Suprapubic skin (tissue), 4 donors: ENCODE data around the gene SPPL3. TPM values are rescaled to one million over a fixed set of nuclear protein-coding genes. Genes with fewer than 3 reads are reported as not detected.

ENCODE experiments used
- DNase-seq, 2 donors: peaks; one replicate each; pipeline ENCODE4 v3.0.0-alpha.2; 2019; ENCODE audit warnings: low spot score in 2 of 2
- H3K27ac ChIP-seq: fragments of 200-600 bp; sonication (generic); one replicate; pipeline ENCODE4 v1.5.1; 2019
- H3K27me3 ChIP-seq: fragments of 200-600 bp; sonication (generic); one replicate; pipeline ENCODE4 v1.5.1; 2019
- H3K36me3 ChIP-seq: fragments of 200-600 bp; sonication (generic); one replicate; pipeline ENCODE4 v1.5.1; 2019
- H3K4me1 ChIP-seq: fragments of 200-600 bp; sonication (generic); one replicate; pipeline ENCODE4 v1.5.1; 2019
- H3K4me3 ChIP-seq: fragments of 200-600 bp; sonication (generic); one replicate; pipeline ENCODE4 v1.5.1; 2019; ENCODE audit warnings: mild to moderate bottlenecking
- H3K9me3 ChIP-seq: fragments of 200-600 bp; sonication (generic); one replicate; pipeline ENCODE4 v1.5.1; 2019
- EP300 ChIP-seq: sonication (generic); formaldehyde crosslinking; IDR thresholded peaks from one replicate; pipeline ENCODE4 v1.6.1; 2017; ENCODE audit warnings: antibody characterized with exemption
- POLR2A ChIP-seq, 2 donors: fragments of 450-650 bp; IDR thresholded peaks; one replicate each; pipeline ENCODE4 v1.6.1; 2017; ENCODE audit warnings: antibody characterized with exemption in 2 of 2, mild to moderate bottlenecking in 2 of 2, moderate library complexity in 2 of 2
- POLR2AphosphoS5 ChIP-seq, 3 donors: sonication (generic); formaldehyde crosslinking; IDR thresholded peaks; one replicate each; pipeline ENCODE4 v1.6.1; 2017; ENCODE audit warnings: antibody characterized with exemption in 3 of 3
- WGBS: methylation state at CpG from one replicate; pipeline ENCODE4 v1.1.5; 2018; 5-methylcytosine and 5-hydroxymethylcytosine counted together
- total RNA-seq, 4 donors: library from RNA; depleted of rRNA; stranded (reverse); fragments of >200 nt; gene quantifications; one replicate each; pipeline ENCODE4 v1.1.0, GENCODE V29; 2016
- TF ChIP-seq, protein P1 (sequence below), 2 donors: fragments of 200-600 bp in 1 of 2; fragments of 450-650 bp in 1 of 2; sonication (generic) in 1 of 2; IDR thresholded peaks; one replicate each; pipeline ENCODE4 v1.5.1; 2016 to 2019; ENCODE audit warnings: antibody characterized with exemption in 2 of 2, mild to moderate bottlenecking in 1 of 2, moderate library complexity in 1 of 2

The SPPL3 gene
- total RNA-seq, 4 donors from 2014 or later: 64.7 to 91.8 (median 70.6) TPM

DNA sequence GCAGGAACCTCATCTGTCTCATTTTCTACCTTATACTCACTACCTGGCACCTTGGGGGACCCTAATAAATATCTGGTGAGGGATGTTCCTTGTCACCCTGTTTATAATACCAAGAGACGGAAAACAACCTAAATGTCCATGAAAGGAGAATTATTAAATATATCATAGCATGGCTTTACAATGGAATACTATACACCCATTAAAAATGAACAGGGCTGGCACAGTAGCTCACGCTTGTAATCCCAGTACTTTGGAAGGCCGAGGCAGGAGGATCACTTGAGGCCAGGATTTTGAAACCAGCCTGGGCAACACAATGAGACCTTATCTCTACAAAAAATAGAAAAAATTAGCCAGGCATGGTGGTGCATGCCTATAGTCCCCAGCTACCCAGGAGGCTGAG, 34.3 kb upstream of the SPPL3 start:
- Histone ChIP-seq H3K27me3 (peaks cover 4% of the 10 kb centered on the region), H3K4me3 (no peak overlapping the region), H3K9me3 (no peaks in the 10 kb centered on the region), H3K4me1 (no peaks in the 10 kb centered on the region), H3K27ac (no peak overlapping the region), H3K36me3 (no peaks in the 10 kb centered on the region)
- TF ChIP-seq POLR2AphosphoS5 (IDR thresholded peaks at IDR 0.05) (no peak), EP300 (no peak), POLR2A (IDR thresholded peaks at IDR 0.05) (no peak)
- TF ChIP-seq, protein P1, sequence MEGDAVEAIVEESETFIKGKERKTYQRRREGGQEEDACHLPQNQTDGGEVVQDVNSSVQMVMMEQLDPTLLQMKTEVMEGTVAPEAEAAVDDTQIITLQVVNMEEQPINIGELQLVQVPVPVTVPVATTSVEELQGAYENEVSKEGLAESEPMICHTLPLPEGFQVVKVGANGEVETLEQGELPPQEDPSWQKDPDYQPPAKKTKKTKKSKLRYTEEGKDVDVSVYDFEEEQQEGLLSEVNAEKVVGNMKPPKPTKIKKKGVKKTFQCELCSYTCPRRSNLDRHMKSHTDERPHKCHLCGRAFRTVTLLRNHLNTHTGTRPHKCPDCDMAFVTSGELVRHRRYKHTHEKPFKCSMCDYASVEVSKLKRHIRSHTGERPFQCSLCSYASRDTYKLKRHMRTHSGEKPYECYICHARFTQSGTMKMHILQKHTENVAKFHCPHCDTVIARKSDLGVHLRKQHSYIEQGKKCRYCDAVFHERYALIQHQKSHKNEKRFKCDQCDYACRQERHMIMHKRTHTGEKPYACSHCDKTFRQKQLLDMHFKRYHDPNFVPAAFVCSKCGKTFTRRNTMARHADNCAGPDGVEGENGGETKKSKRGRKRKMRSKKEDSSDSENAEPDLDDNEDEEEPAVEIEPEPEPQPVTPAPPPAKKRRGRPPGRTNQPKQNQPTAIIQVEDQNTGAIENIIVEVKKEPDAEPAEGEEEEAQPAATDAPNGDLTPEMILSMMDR (IDR thresholded peaks at IDR 0.05): no peak
- no peak for DNase-seq
- WGBS: 77% methylated on average over 3 of the region's 3 CpGs

DNA sequence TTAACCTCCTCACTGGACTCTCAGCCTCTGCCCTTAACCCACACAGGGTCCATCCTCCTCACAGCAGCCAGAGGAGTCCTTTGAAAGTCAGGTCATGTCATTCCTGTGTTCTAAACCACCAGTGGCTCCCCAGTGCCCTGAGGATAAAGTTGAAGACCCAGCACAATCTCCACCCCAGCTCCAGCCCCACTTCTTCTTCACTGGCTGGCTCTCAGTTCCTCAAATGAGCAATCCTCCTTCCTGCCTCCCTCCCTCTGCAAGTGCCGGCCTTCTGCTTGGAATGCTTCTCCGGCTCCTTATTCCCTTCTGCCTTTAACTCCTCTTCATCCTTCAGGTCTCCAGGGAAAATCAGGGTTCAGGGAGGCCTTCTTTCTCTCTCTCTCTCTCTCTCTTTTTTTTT, 32.0 kb upstream of the SPPL3 start:
- WGBS: 50% methylated on average over 2 of the region's 2 CpGs
- Histone ChIP-seq H3K4me3 (no peak overlapping the region), H3K4me1 (no peaks in the 10 kb centered on the region), H3K27me3 (peaks cover 4% of the 10 kb centered on the region), H3K36me3 (no peaks in the 10 kb centered on the region), H3K27ac (no peak overlapping the region), H3K9me3 (no peaks in the 10 kb centered on the region)
- TF ChIP-seq POLR2A (IDR thresholded peaks at IDR 0.05) (no peak), POLR2AphosphoS5 (IDR thresholded peaks at IDR 0.05) (no peak), EP300 (no peak)
- TF ChIP-seq, protein P1 (IDR thresholded peaks at IDR 0.05): no peak
- DNase-seq: no peak

DNA sequence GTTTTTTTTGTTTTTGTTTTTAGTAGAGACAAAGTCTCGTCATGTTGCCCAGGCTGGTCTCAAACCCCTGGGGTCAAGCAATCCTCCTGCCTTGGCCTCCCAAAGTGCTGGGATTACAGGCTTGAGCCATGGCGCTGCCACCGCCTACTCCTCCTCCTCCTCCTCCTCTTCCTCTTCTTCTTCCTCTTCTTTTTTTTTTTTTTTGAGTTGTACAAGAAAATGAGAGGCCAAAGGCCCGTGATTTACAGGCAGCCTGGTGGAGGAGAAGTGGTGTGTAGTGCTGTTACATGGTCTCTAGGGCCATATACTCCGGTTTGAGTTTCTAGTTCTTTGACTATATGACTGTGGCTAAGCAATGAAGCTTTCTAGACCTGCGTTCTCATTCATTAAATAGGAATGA, 29.6 kb upstream of the SPPL3 start:
- Histone ChIP-seq H3K4me3 (no peak overlapping the region), H3K27ac (no peak overlapping the region), H3K4me1 (peaks cover 4% of the 10 kb centered on the region), H3K36me3 (no peaks in the 10 kb centered on the region), H3K27me3 (peaks cover 4% of the 10 kb centered on the region), H3K9me3 (no peaks in the 10 kb centered on the region)
- 86% methylated on average over 6 of the region's 6 CpGs for WGBS
- no peak for DNase-seq
- TF ChIP-seq, protein P1 (IDR thresholded peaks at IDR 0.05): no peak
- TF ChIP-seq EP300: no peak
- no peak for TF ChIP-seq POLR2AphosphoS5 (IDR thresholded peaks at IDR 0.05)
- no peak for TF ChIP-seq POLR2A (IDR thresholded peaks at IDR 0.05)

- no peak overlapping the region for H3K27ac ChIP-seq
- no peak for DNase-seq
- H3K9me3 ChIP-seq: no peaks in the 10 kb centered on the region
- H3K27me3 ChIP-seq: peaks cover under 1% of the 10 kb centered on the region
- no peak overlapping the region for H3K4me3 ChIP-seq
- no peaks in the 10 kb centered on the region for H3K36me3 ChIP-seq
- peaks cover 5% of the 10 kb centered on the region for H3K4me1 ChIP-seq
- TF ChIP-seq POLR2A (IDR thresholded peaks at IDR 0.05): no peak
- TF ChIP-seq, protein P1 (IDR thresholded peaks at IDR 0.05): no peak
- TF ChIP-seq EP300: no peak
- no peak for TF ChIP-seq POLR2AphosphoS5 (IDR thresholded peaks at IDR 0.05)
- 77% methylated on average over 9 of the region's 9 CpGs for WGBS
Measured at GRCh38 chr12:120932956-120933526, 28.9 kb upstream of the SPPL3 start.

DNA sequence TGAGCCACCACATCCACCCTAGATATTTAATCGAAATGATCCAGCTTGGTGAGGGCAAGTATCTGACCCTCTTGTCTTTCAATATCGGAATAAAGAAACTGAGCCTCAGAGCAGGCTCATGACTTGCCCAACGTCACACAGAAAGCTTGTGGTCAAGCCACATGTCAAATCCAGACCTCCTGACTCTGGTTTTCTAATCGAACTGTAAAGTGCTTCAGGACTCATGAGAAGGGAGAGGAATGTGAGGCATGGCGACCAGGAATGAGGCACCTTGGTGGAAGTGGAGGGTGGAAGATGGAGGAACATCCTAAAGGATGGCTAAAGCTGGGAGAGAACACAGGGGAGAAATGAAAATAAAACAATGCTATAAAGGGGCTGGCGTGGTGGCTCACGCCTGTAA, 27.9 kb upstream of the SPPL3 start:
- WGBS: 83% methylated on average over 7 of the region's 7 CpGs
- no peak overlapping the region for H3K27ac ChIP-seq
- H3K4me3 ChIP-seq: no peak overlapping the region
- no peak for DNase-seq
- TF ChIP-seq EP300 (no peak), POLR2A (IDR thresholded peaks at IDR 0.05) (no peak), POLR2AphosphoS5 (IDR thresholded peaks at IDR 0.05) (no peak)
- TF ChIP-seq, protein P1 (IDR thresholded peaks at IDR 0.05): no peak
- H3K36me3 ChIP-seq: no peaks in the 10 kb centered on the region
- peaks cover 5% of the 10 kb centered on the region for H3K4me1 ChIP-seq
- no peaks in the 10 kb centered on the region for H3K9me3 ChIP-seq
- H3K27me3 ChIP-seq: no peaks in the 10 kb centered on the region
